Right cardiac atrium (tissue), 5 donors: ENCODE results near the gene CEMIP2. TPM values are rescaled to one million over a fixed set of nuclear protein-coding genes. Genes with fewer than 3 reads are reported as not detected.

Experiments
- ATAC-seq, 2 donors: fragments of 200-7000 bp; cut with Tn5 transposase; one replicate each; pipeline versions ENCODE4 v1.8.0 to v1.9.1; 2020; ENCODE audit warnings: moderate library complexity in 2 of 2, mild to moderate bottlenecking in 1 of 2
- DNase-seq, 3 donors: peaks; one replicate each; pipeline ENCODE4 v3.0.0-alpha.2; 2020
- H3K27ac ChIP-seq: one replicate; pipeline ENCODE4 v1.5.1; 2013; ENCODE audit warnings: mild to moderate bottlenecking, low read length, control low read depth, moderate library complexity
- H3K27me3 ChIP-seq: one replicate; pipeline ENCODE4 v1.6.1; 2013; ENCODE audit not compliant: control insufficient read depth, insufficient read depth
- H3K4me1 ChIP-seq: one replicate; pipeline ENCODE4 v1.6.1; 2013; ENCODE audit warnings: low read length; ENCODE audit not compliant: control insufficient read depth, insufficient read depth
- H3K4me3 ChIP-seq: one replicate; pipeline ENCODE4 v1.5.1; 2013; ENCODE audit warnings: low read length, control low read depth
- H3K9me3 ChIP-seq: one replicate; pipeline ENCODE4 v1.6.1; 2013; ENCODE audit warnings: low read length; ENCODE audit not compliant: control insufficient read depth
- WGBS: extraction: QIAGEN DNeasy Blood & Tissue Kit; methylation state at CpG from one replicate; pipeline ENCODE4 v1.1.7; 2013; 5-methylcytosine and 5-hydroxymethylcytosine counted together
- intact Hi-C, 4 donors: fragments of 100-400 bp; cut with DNase I; formaldehyde crosslinking; loops; one replicate each; pipeline versions ENCODE4 v1.11.0 to v1.14.0; 2022 to 2023
- polyA plus RNA-seq: library from polyadenylated mRNA; stranded (reverse); fragments of 200-250 nt; gene quantifications from one replicate; pipeline ENCODE4 v1.2.3, GENCODE V29; 2013
- total RNA-seq, 4 donors: library from RNA; stranded (reverse); fragmentation: NEBNext Ultra II Directional; extraction: Animal tissue kit (Norgen Biotek cat#: 25700); gene quantifications; one replicate each; pipeline ENCODE4 v1.2.1, GENCODE V29; 2021
- donor health status: healthy with polysubstance abuse.
- donor health status: DM: no; HTN: yes; CAD: no.
- donor health status: DM: no; HTN: no; CAD: no.
- donor health status: DM: no; HTN: yes; CAD: no; lungs with severe emphysema.
- donor health status: DM: yes; HTN: yes; CAD: no.

The CEMIP2 gene
- total and polyA plus RNA-seq, 5 donors, result 12.1 to 66.9 (median 39.9) TPM

DNA sequence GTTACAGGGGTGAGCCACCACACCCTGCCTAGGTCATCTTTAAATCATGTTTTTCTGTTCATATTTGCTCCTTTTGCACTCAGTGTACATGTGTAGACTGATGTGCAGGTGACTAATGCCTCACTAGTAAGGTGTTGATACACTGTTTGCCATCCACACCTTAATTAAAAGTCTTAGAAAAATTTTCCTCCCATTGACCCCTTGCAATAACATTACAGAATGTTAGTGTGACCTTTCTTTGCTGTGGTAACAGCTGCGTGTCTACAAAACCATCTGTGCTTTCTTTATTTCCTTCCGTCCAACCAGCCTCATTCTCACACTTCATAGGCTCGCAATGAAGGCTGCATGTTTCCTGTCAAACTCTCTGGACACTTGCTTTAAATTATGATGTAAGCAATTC, 6.6 kb upstream of the CEMIP2 start:
- DNase-seq (no peak), ATAC-seq (no peak)
- Histone ChIP-seq H3K9me3 (no peaks in the 10 kb centered on the region), H3K27me3 (no peaks in the 10 kb centered on the region), H3K27ac (no peak overlapping the region), H3K4me1 (no peaks in the 10 kb centered on the region), H3K4me3 (no peak overlapping the region)
- WGBS, result 56% methylated on average over 3 of the region's 3 CpGs
- intact Hi-C loops, result no loop called here

DNA sequence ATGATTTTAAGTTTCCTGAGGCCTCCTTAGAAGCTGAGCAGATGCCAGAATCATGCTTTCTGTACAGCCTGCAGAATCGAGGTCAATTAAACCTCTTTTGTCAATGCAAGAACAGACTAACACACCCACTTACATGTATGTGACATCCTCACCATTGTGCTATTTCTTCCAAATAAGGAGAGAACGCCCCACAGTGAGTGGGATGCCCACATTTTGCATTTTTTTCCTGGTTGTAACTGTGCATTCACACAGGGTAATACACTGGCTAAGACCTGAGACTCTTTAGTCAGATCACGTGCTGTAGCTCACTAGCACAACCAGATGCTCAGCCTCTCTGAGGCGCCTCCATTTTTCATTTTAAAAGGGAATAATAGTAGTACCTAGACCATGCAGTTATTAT, 4.4 kb upstream of the CEMIP2 start:
- ATAC-seq, result no peak
- Histone ChIP-seq H3K27me3 (no peaks in the 10 kb centered on the region), H3K27ac (no peak overlapping the region), H3K4me1 (no peaks in the 10 kb centered on the region), H3K9me3 (no peaks in the 10 kb centered on the region), H3K4me3 (no peak overlapping the region)
- WGBS, result 87% methylated on average over 4 of the region's 4 CpGs
- no peak for DNase-seq
- intact Hi-C loops, result no loop called here

DNA sequence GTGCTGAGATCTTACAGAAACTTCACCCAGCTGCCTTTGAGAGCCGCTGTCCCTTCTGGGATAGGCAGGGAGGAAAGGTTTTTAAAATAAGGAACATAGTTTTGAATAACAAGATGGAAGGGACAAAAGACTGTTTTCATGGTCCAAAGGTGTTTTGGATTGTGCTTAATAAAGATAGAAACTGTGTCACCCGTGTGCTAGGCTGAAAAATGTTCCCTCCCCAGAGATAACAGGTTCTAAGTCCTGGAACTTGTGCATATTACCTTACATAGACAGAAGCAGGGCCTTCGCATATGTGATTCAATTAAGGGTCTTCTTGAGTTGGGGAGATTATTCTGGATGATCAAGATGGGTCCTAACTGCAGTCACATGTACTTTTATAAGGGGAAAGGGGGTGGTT, 1.9 kb upstream of the CEMIP2 start:
- no peak for ATAC-seq
- no peak overlapping the region for H3K27ac ChIP-seq

DNA sequence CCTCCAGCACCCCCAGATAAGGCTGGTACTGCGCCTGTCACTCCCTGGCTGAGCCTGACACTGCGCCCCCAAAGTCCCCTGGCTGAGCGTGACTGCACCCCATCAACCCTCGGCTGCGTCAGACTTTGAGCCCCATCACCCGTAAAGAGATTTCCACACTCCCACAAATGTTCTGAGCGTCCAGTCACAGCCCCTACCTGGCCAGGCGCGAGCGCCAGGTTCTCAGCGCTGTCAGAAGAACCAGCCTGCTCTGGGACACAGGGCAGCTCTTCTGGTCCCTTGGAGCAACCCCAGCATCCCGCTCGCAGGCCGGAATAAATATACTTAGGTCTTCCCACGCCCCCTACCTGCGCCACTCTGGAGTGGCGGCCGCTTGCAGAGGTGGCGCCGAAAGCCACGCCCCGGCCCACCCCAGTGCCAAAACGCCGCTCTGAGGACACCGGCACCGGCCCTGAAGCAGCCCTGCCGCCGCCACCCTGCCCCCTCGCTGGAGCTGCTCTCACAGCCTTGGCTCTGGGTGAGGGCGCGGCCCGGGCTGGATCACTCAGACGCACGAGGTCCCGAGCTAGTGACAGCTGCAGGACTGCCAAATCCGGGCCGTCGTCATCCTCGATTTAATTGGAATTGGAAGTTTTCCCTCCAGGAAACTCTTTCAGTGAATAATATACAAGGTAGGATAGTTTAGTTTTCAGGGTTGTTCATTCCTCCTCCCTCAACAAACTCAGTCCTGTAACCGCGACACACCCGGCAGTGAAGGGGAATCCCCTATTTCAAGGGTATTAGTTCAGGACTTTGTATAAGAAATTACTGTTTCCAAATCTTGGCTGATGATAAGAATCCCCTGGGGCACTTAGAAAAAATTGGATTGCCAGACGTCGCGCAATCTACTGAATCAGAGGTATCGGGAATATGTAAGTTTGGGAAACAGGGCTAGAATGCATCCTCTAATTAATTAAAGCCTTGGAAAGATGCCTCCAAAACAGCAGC, 1.2 kb upstream of the CEMIP2 start:
- peak; percentile 85 to 87 for ATAC-seq
- H3K9me3 ChIP-seq, result no peaks in the 10 kb centered on the region
- H3K4me3 ChIP-seq, result peak overlapping the region; percentile 80
- peak overlapping the region; percentile 32 for H3K27ac ChIP-seq
- H3K4me1 ChIP-seq, result peaks cover 4% of the 10 kb centered on the region
- peak; percentile 88 to 95 (median 94) for DNase-seq
- H3K27me3 ChIP-seq, result no peaks in the 10 kb centered on the region
- 3% methylated on average over 46 of the region's 46 CpGs for WGBS
- intact Hi-C loops, result loop anchor here in 3 of 4 donors (10.0 kb wide), 2 partner anchors 55 to 165 kb away; no protein-coding TSS in a partner anchor

More for the DNA sequence above, 1.9 kb upstream of the CEMIP2 start:
- Histone ChIP-seq H3K4me3 (no peak overlapping the region), H3K9me3 (no peaks in the 10 kb centered on the region), H3K27me3 (no peaks in the 10 kb centered on the region), H3K4me1 (peaks cover 4% of the 10 kb centered on the region)
- WGBS, result 69% methylated on average over 3 of the region's 3 CpGs
- no peak for DNase-seq
- intact Hi-C loops, result no loop called here

DNA sequence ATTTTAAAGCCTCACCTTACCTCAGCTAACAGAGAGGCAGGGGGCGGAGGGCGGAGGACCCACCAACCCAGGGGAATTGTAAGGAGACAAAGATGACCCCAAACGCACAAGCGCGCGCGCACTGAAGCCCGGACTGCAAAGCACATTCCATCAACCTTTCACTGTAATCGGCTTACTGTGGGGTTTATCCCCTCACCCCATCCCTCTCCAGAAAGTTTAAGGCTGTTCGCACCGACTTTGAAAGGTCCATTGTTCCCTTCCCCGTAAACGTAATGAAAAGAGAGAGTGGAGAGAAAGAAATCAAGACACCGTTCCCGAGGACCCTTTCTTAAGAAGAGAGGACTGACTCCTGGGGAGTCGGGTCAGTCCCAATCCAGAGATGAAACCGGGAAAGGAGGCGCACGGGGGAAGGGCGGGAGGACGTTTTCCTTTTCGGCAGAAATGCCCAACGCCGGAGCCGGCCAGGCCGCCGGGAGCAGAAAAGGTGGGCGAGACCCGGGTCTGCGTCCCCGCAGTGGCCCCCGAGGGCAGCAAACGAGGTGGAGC, 464 bp downstream of the CEMIP2 start:
- Histone ChIP-seq H3K27ac (peak overlapping the region; percentile 94), H3K4me3 (peak overlapping the region; percentile 80), H3K4me1 (peaks cover 4% of the 10 kb centered on the region), H3K27me3 (no peaks in the 10 kb centered on the region), H3K9me3 (no peaks in the 10 kb centered on the region)
- intact Hi-C loops, result loop anchor here in 3 of 4 donors (10.0 kb wide), 2 partner anchors 53 to 163 kb away; no protein-coding TSS in a partner anchor
- WGBS, result under 1% methylated on average over 33 of the region's 33 CpGs
- ATAC-seq, result no peak
- peak; percentile 31 to 66 (median 60) for DNase-seq

DNA sequence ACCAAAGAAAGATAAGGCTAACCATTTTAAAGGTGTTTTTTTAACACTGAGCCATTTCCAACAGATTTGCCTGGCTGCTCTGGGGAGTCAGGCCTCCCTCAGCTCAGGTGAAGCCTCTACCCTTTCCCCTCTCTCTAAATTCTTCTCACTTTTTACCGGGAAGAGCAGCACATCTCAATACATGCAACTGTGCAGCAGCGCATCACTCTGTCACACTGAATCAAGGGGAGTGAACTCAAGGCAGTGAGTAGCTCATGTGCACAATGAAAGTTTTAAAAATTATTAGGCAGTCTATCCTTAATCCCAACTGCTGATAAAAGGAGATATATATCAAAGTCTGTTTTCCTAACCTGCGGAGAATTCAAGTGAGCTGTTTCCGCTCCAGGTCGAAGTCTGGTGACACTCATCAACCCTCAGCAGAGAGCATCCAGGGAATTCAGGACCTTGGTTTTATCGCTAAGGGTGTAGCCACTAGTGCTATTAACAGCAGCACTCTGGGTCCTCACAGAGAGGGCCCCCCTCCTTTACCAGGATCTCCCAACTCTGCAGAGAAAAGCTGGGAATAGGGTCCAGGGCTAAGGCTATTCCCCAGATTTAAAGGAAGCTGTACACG, 1.0 kb downstream of the CEMIP2 start:
- no peaks in the 10 kb centered on the region for H3K27me3 ChIP-seq
- intact Hi-C loops, result loop anchor here in 3 of 4 donors (10.0 kb wide), 2 partner anchors 52 to 162 kb away; no protein-coding TSS in a partner anchor
- DNase-seq (no peak), ATAC-seq (no peak)
- H3K27ac ChIP-seq, result no peak overlapping the region
- no peaks in the 10 kb centered on the region for H3K9me3 ChIP-seq
- peaks cover 4% of the 10 kb centered on the region for H3K4me1 ChIP-seq
- WGBS, result 27% methylated on average over 7 of the region's 7 CpGs
- H3K4me3 ChIP-seq, result peak overlapping the region; percentile 80

DNA sequence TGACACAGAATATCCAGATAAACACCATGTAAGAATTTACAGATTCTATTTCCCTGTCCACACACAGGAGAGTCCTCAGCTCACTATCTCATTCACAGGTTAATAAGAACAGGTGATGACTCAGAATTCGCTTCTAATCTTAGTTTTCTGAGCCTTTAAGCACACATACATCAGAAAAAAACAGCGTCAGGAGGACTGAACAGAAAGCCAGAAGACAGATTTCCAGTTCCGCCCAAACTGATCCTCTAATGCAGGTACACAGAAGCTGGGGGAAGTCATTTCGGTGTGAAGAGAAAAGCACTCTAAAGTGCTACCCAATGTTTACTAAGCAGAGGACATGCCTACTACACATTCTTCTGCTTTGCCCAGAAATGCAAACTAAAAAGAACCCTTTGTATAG, 1.6 kb downstream of the CEMIP2 start:
- Histone ChIP-seq H3K4me3 (peak overlapping the region; percentile 80), H3K9me3 (no peaks in the 10 kb centered on the region), H3K4me1 (peaks cover 4% of the 10 kb centered on the region), H3K27me3 (no peaks in the 10 kb centered on the region), H3K27ac (no peak overlapping the region)
- ATAC-seq (no peak), DNase-seq (no peak)
- WGBS, result 73% methylated on average over 4 of the region's 4 CpGs
- intact Hi-C loops, result loop anchor here in 3 of 4 donors (10.0 kb wide), 2 partner anchors 52 to 162 kb away; no protein-coding TSS in a partner anchor

DNA sequence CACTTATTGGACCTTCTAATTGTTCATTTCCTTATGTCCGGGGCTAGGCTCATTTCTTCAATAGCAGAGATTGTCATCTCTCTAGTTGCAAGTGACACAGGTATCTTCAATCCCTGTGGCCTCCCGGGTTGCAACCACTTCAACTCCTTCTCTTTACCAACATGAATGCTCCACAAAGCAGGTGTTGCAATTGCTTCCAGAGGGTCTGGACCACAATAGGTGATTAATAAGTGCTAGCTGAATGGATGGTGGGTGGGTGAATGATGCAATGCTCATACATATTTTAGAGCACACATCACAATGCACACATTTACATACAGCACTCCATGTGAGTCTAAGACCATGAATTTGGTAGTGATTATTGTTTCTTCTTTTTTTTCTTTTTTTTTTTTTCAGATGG, 2.6 kb downstream of the CEMIP2 start:
- DNase-seq (no peak), ATAC-seq (no peak)
- 77% methylated on average over 2 of the region's 2 CpGs for WGBS
- Histone ChIP-seq H3K4me1 (peaks cover 6% of the 10 kb centered on the region), H3K9me3 (no peaks in the 10 kb centered on the region), H3K4me3 (peak overlapping the region; percentile 4), H3K27me3 (no peaks in the 10 kb centered on the region), H3K27ac (no peak overlapping the region)
- intact Hi-C loops, result loop anchor here in 3 of 4 donors (10.0 kb wide), 2 partner anchors 51 to 161 kb away; no protein-coding TSS in a partner anchor

DNA sequence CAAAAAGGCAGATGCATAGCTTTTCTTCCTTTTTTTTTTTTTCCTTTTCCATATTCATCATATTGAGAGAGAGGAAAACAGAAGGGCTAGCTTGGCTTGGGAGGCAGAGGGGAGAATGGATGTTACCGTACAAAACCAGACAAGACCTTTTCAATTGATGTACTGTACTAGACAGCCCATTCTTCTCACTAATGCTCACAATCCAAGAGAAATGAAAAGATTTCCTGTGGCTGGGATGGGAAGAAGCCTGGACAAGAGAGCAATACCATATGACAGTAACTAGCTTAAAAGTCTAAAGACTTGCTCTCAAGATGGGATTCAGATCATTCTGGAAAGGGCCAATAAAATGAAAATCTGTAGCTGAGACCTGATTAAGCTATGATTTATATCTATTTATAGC, 3.4 kb downstream of the CEMIP2 start:
- DNase-seq, result no peak
- Histone ChIP-seq H3K4me1 (peaks cover 6% of the 10 kb centered on the region), H3K9me3 (no peaks in the 10 kb centered on the region), H3K27me3 (no peaks in the 10 kb centered on the region), H3K4me3 (no peak overlapping the region), H3K27ac (no peak overlapping the region)
- WGBS, result 74% methylated on average over 1 of the region's 1 CpG
- ATAC-seq, result no peak
- intact Hi-C loops, result loop anchor here in 3 of 4 donors (10.0 kb wide), 2 partner anchors 50 to 160 kb away; no protein-coding TSS in a partner anchor

DNA sequence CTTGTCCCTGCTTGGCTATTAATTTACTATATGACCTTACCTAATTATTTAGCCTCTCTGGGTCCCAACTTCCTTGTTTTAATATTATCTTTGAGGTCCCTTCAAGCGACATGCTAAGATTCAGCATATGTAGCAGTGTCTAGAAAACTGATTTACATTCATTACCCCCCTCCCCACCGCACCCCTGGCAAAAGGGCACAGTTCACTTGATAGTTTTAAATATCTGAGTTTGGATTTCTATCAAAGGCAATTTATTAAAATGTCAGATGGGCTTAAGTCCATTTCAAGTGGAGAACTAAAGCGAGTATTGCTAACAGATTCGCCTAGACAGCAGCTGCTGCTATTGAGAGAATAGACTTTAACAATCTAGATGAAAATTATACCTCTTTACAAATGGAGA, 3.9 kb downstream of the CEMIP2 start:
- WGBS, result 77% methylated on average over 4 of the region's 4 CpGs
- intact Hi-C loops, result loop anchor here in 3 of 4 donors (10.0 kb wide), 2 partner anchors 50 to 160 kb away; no protein-coding TSS in a partner anchor
- no peak overlapping the region for H3K27ac ChIP-seq
- ATAC-seq (no peak), DNase-seq (no peak)
- peaks cover 6% of the 10 kb centered on the region for H3K4me1 ChIP-seq
- no peaks in the 10 kb centered on the region for H3K27me3 ChIP-seq
- H3K4me3 ChIP-seq, result no peak overlapping the region
- H3K9me3 ChIP-seq, result no peaks in the 10 kb centered on the region
